GM18505 (cell line): Measurements from ENCODE around the gene PDPR.
"Not testable (repeated sequence)": the region's sequence is repeated elsewhere in the genome, so short reads cannot be mapped to it uniquely, and the experiment has no call there.

Source experiments
- ATAC-seq: cut with Tn5 transposase; IDR thresholded peaks from one replicate; pipeline ENCODE4 v1.9.1; 2021; ENCODE audit not compliant: unreplicated experiment
- POLR2A ChIP-seq: IDR thresholded peaks from 4 replicates; pipeline ENCODE4 v1.6.1; 2011; ENCODE audit warnings: borderline replicate concordance; ENCODE audit not compliant: insufficient read depth, insufficient read length; ENCODE audit errors: extremely low read depth

Gene PDPR

DNA sequence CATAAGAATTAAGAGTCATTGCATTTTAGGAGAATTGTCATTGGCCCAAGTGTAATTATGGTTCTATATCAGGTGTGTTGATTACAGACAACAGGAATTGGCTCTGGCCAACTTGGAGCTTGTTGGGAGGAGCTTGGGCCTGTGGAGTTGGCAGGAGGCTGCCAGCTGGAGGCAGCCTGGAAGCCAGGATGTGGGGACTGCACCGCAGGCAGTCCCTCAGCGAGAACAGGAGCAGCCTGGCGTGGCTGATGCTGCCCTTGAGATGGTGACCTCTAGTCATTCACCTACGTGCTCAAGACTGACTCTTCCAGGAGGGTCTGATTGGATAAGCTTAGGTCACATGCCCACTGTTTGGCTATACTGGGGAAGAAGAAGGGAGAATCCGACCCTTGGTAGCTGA lies 13.6 kb downstream of the PDPR start:
- not testable (repeated sequence) for ATAC-seq

DNA sequence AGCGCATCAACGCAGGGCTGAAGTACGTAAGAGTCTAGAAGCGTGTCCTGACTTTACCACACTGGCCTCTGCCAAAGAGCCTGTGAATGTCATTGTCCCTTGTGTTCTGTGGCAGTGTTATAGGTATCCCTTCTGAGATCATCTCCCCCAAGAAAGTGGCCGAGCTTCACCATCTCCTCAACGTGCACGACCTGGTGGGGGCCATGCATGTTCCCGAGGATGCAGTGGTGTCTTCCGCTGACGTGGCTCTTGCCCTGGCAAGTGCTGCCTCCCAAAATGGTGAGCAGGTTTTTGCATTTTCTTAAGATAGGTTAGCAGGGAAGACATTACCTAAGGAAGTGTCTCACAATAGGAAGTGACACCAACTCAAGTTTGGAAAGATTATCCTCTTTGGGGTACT lies 14.7 kb downstream of the PDPR start:
- ATAC-seq, result not testable (repeated sequence)

DNA sequence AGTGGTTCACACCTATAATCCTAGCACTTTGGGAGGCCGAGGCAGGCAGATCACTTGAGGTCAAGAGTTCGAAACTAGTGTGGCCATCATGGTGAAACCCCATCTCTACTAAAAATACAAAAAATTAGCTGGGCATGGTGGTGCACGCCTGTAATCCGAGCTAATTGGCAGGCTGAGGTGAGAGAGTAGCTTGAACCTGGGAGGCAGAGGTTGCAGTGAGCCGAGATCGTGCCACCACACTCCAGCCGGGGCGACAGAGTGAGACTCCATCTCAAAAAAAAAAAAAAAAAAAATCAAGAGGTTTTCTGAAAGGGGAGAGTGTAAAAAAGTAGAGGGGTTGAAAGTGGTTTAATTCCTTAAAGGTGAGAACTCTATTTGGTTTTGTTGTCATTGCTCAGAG lies 21.7 kb downstream of the PDPR start:
- not testable (repeated sequence) for ATAC-seq

DNA sequence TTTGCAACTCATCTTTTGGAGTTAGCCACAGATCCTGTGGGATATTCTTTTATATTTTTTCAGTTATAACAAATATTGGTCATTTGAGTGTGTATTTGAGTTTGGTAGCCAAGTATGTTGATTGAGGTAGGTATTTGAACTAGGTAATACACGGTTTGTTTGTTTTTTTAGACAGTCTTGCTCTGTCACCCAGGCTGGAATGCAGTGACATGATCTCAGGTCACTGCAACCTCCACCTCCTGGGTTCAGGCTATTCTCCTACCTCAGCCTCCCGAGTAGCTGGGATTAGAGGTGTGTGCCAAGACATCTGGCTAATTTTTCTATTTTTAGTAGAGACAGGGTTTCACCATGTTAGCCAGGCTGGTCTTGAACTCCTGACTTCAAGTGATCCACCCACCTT lies 22.5 kb downstream of the PDPR start:
- not testable (repeated sequence) for ATAC-seq

DNA sequence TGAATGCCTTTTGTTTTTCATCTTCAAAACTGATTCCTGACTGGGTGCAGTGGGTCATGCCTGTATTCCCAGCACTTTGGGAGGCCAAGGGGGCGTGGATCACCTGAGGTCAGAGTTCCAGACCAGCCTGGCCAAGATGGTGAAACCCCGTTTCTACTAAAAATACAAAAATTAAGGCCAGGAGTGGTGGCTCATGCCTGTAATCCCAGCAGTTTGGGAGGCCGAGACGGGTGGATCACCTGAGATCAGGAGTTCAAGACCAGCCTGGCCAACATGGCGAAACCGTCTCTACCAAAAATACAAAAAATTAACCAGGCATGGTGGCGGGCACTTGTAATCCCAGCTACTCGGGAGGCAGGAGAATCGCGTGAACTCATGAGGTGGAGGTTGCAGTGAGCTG lies 28.6 kb downstream of the PDPR start:
- not testable (repeated sequence) for ATAC-seq

DNA sequence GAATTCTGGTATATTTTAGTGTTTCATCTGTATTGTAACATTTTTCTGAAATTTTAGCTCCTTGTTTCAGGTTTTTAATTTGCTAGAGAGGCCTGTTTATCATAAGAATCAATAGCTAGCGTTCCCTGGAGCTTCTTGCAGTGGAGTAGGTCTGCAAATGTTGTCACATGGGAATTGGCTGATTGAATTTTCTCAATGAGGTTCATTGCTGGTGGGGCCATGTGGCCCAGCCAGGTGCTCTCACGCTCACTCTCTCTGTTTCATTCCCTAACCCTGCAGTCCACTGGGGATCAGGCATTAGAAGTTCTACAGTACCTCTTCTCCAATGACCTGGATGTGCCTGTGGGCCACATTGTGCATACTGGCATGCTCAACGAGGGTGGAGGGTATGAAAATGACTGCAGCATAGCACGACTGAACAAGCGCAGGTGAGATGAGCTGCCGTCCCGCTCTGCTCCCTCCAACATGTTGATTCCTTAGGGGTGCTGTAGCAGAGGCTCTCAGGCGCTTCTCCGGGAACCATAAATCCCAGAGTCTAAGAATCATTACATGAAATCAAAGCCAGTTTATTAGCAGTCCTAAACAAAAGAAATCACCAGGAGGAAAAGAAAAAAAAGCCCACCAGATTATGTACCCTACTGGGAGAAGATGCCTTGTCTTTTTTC lies 29.2 kb downstream of the PDPR start:
- ATAC-seq, result not testable (repeated sequence)

DNA sequence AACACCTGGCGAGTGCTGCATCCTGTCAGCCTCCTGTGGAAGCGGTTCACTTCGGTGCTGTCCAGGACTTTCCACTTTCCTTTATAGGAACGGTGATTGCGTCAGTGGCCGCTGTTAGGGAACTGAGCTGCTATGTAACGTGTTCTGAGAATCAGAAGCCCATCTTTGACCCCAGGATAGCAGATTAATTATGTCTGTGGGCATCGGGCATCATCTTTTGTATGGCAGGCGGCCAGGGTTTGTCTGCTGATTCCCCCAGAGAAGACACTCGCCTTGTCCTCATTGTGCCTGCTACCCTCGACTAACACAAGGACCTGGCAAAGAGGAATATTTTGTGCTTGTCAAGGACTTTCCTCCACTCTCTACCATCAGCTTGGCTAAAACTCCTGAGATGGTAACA lies 33.7 kb downstream of the PDPR start:
- not testable (repeated sequence) for ATAC-seq

DNA sequence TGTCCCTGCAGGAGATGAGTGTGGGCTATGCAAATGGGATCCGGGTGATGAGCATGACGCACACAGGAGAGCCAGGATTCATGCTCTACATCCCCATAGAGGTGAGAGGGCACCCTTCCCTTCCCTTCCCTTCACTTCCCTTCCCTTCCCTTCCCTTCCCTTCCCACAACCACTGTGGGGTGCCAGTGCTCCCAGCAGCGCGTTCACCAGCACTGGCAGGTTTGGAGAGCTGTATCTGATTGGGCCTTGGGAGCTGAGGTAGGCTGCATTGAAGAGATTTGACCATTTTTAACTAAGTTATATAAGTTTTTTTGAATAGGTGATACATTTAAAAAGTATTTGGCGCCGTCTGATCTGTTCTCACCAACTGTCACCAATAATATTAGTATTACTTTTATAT lies 34.3 kb downstream of the PDPR start:
- not testable (repeated sequence) for ATAC-seq

DNA sequence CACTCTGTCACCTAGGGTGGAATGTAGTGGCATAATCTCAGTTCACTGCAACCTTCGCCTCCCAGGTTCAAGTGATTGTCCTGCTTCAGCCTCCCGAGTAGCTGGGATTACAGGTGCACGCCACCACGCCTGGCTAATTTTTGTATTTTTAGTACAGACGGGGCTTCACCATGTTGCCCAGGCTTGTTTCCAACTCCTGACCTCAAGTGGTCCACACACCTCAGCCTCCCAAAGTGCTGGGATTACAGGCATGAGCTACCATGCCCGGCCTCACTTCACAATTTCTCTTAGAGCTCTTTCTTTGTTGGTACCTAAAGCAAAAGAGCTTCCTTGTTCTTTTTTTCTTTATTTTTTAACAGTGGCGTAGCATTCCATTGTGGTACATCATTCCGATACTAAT lies 35.2 kb downstream of the PDPR start:
- ATAC-seq, result not testable (repeated sequence)

DNA sequence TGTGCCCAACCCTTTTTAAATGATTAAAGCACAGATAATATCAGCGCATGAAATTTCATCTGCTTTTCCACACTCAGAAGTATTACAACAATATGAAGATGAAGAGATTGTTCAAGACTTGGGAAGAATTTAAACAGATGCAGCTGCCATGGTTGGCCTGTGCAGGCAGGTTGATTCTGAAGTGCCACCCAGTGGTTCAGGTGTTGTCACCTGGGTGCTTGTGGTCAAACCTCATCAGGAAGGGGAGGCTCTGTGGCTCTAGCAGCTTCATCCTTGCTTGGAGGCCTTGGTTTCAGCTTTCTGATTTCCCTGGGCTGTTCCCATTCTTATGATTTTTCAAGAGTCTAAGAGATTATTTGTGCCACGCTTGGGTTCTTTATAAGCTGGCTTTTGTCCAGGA lies 37.3 kb downstream of the PDPR start:
- ATAC-seq, result no peak
- TF ChIP-seq POLR2A, result no peak

DNA sequence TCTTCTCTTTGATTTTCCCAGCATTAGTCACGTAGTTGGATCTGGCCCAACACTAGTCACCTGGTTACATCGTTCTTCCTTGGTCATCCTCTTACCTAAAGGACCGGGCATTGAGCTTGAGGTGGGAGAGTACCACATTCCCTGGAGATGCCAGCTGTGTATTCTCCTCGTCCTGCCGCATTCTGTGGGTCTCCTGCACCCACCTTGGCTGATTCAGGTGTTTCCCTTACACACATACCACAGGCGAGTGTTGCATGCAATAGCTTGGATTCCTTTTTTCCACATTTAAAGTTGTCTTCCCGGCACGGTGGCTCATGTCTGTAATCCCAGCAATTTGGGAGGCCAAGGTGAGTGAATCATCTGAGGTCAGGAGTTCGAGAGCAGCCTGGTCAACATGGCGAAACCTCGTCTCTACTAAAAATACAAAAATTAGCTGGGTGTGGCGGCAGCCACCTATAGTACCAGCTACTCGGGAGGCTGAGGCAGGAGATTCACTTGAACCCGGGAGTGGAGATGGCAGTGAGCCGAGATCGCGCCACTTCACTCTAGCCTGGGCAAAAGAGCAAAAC lies 37.9 kb downstream of the PDPR start:
- TF ChIP-seq POLR2A, result no peak
- no peak for ATAC-seq

DNA sequence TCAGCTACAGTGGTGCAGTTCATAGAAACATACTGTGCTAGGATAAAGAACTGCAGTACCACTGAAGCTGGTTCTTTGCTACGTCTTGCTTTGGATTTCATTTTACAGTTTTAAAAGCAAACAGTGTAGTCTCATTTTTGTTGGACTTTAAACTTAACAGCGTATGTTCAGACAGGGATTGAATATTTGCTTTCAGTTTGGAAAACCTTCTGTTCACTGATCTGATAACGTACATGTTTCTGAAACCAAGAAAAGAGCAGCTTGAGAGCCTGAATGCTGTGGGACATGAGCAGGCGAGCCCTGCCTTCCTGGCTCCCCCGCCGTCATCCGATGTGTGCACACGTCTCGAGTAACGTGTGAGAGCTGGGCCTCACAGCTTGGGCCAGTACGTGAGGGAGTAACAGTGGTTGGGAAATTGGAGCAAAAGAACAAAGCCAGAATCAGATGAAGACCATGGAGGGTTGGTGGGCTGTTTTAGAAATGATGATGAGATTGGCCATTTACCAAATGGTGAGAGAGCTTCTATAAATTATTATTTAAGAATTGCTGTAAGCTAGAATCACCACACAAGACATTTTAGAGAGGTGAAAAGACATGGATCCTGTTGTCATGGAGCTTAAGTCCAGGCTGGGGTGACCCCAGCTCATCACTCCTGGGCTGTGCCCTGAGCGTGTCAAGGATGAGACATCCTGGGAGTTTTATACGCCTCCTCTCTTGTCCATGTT lies 38.6 kb downstream of the PDPR start:
- ATAC-seq, result no peak

DNA sequence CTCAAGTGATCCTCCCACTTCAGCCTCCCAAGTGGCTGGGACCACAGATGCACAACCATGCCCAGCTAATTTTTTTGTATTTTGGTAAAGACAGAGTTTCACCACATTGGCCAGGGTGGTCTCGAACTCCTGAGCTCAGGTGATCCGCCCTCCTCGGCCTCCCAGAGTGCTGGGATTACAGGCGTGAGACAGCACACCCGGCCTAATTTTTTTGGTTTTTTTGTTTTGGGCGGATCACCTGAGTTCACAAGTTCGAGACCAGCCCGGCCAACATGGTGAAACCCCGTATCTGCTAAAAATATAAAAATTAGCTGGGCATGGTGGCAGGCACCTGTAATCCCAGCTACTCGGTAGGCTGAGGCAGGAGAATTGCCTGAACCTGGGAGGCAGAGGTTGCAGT lies 40.6 kb downstream of the PDPR start:
- not testable (repeated sequence) for ATAC-seq

More for the DNA sequence above, 38.6 kb downstream of the PDPR start:
- TF ChIP-seq POLR2A, result no peak

DNA sequence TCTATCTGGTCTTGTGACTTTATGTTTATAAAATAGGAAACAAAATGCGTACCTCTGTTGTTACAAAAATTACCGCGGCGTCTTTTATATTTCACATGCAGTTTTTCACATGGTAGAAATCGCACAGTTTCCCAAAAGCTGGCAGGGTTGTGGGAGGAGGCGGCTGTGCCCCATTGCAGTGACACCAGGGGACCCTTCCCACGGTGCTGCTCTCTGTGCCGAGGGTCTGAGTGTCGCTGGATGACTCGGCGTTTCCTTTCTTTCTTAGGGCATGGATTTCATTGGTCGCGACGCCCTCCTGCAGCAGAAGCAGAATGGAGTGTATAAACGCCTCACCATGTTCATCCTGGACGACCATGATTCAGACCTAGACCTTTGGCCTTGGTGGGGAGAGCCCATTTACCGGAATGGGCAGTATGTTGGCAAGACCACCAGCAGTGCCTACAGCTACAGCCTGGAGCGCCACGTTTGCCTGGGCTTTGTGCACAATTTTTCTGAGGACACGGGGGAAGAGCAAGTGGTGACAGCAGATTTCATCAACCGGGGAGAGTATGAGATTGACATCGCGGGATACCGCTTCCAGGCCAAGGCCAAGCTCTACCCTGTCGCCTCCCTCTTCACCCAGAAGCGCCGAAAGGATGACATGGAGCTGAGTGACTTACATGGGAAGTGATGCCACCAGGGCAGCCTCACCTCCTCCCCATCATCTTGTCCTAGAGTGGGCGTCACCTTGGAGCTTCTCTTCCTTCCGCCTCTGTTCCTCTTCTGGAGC lies 42.3 kb downstream of the PDPR start:
- TF ChIP-seq POLR2A, result no peak

DNA sequence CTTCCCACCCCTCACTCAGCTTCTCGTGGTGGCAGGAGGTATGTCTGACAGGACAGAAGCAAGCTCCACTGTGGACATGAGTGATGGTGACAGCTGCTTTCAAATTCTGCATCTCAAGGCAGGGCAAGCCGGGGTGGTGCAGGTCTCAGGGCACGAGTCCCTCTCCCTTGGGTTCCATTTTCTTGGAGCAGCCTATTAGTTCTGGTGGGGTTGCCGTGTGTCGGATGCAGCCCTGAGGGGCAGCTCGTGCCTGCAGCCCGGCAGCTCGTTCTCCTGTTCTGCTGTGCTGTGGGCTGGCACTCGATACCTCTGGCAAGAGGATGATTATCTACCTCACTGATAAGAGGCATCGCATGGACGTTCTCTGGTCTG lies 43.0 kb downstream of the PDPR start:
- no peak for TF ChIP-seq POLR2A
- no peak for ATAC-seq

More for the DNA sequence above, 42.3 kb downstream of the PDPR start:
- ATAC-seq, result no peak
